ENCODE results near the gene SCIMP.

DNA sequence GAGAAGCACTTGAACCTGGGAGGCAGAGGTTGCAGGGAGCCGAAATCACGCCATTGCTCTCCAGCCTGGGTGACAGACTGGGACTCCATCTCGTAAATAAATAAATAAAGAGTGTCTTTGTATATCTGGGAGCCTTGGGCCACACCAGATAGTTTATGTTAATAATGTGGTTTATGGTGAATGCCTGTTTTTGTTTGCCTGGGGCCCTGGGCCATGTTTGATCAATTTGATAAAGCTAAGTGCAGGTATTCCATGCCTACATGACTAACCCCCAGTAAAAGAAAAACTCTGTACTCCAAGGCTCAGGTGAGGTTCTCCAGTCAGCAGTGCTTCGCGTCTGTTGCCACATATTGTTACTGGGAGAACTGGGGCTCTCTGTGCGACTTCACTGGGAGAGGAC lies 15.1 kb downstream of the SCIMP start:
- TF ChIP-seq, protein P1, sequence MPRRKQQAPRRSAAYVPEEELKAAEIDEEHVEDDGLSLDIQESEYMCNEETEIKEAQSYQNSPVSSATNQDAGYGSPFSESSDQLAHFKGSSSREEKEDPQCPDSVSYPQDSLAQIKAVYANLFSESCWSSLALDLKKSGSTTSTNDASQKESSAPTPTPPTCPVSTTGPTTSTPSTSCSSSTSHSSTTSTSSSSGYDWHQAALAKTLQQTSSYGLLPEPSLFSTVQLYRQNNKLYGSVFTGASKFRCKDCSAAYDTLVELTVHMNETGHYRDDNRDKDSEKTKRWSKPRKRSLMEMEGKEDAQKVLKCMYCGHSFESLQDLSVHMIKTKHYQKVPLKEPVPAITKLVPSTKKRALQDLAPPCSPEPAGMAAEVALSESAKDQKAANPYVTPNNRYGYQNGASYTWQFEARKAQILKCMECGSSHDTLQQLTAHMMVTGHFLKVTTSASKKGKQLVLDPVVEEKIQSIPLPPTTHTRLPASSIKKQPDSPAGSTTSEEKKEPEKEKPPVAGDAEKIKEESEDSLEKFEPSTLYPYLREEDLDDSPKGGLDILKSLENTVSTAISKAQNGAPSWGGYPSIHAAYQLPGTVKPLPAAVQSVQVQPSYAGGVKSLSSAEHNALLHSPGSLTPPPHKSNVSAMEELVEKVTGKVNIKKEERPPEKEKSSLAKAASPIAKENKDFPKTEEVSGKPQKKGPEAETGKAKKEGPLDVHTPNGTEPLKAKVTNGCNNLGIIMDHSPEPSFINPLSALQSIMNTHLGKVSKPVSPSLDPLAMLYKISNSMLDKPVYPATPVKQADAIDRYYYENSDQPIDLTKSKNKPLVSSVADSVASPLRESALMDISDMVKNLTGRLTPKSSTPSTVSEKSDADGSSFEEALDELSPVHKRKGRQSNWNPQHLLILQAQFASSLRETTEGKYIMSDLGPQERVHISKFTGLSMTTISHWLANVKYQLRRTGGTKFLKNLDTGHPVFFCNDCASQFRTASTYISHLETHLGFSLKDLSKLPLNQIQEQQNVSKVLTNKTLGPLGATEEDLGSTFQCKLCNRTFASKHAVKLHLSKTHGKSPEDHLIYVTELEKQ (CRISPR knock-in tag; IDR thresholded peaks at IDR 0.05) = no peak
- TF ChIP-seq ZSCAN29 (IDR thresholded peaks at IDR 0.05) (no peak), KLF1 (tag; IDR thresholded peaks at IDR 0.05) (no peak), CCAR2 (IDR thresholded peaks at IDR 0.05; ENCODE audit: low read depth, low read length) (no peak), KDM1A (IDR thresholded peaks at IDR 0.05) (no peak), ZNF232 (CRISPR knock-in tag; IDR thresholded peaks at IDR 0.05) (no peak), MAFK (IDR thresholded peaks at IDR 0.05; ENCODE audit: low read length) (no peak), HOXB6 (CRISPR knock-in tag; IDR thresholded peaks at IDR 0.05; ENCODE audit: borderline replicate concordance) (no peak), ATF1 (CRISPR knock-in tag; IDR thresholded peaks at IDR 0.05) (no peak), ATF1 (tag; IDR thresholded peaks at IDR 0.05) (no peak), CBX5 (IDR thresholded peaks at IDR 0.05; ENCODE audit: borderline replicate concordance, low read depth) (no peak)
- TF ChIP-seq, protein P2, sequence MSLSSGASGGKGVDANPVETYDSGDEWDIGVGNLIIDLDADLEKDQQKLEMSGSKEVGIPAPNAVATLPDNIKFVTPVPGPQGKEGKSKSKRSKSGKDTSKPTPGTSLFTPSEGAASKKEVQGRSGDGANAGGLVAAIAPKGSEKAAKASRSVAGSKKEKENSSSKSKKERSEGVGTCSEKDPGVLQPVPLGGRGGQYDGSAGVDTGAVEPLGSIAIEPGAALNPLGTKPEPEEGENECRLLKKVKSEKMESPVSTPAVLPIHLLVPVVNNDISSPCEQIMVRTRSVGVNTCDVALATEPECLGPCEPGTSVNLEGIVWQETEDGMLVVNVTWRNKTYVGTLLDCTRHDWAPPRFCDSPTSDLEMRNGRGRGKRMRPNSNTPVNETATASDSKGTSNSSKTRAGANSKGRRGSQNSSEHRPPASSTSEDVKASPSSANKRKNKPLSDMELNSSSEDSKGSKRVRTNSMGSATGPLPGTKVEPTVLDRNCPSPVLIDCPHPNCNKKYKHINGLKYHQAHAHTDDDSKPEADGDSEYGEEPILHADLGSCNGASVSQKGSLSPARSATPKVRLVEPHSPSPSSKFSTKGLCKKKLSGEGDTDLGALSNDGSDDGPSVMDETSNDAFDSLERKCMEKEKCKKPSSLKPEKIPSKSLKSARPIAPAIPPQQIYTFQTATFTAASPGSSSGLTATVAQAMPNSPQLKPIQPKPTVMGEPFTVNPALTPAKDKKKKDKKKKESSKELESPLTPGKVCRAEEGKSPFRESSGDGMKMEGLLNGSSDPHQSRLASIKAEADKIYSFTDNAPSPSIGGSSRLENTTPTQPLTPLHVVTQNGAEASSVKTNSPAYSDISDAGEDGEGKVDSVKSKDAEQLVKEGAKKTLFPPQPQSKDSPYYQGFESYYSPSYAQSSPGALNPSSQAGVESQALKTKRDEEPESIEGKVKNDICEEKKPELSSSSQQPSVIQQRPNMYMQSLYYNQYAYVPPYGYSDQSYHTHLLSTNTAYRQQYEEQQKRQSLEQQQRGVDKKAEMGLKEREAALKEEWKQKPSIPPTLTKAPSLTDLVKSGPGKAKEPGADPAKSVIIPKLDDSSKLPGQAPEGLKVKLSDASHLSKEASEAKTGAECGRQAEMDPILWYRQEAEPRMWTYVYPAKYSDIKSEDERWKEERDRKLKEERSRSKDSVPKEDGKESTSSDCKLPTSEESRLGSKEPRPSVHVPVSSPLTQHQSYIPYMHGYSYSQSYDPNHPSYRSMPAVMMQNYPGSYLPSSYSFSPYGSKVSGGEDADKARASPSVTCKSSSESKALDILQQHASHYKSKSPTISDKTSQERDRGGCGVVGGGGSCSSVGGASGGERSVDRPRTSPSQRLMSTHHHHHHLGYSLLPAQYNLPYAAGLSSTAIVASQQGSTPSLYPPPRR (CRISPR knock-in tag; IDR thresholded peaks at IDR 0.05; ENCODE audit: borderline replicate concordance) = no peak
- TF ChIP-seq, protein P3, sequence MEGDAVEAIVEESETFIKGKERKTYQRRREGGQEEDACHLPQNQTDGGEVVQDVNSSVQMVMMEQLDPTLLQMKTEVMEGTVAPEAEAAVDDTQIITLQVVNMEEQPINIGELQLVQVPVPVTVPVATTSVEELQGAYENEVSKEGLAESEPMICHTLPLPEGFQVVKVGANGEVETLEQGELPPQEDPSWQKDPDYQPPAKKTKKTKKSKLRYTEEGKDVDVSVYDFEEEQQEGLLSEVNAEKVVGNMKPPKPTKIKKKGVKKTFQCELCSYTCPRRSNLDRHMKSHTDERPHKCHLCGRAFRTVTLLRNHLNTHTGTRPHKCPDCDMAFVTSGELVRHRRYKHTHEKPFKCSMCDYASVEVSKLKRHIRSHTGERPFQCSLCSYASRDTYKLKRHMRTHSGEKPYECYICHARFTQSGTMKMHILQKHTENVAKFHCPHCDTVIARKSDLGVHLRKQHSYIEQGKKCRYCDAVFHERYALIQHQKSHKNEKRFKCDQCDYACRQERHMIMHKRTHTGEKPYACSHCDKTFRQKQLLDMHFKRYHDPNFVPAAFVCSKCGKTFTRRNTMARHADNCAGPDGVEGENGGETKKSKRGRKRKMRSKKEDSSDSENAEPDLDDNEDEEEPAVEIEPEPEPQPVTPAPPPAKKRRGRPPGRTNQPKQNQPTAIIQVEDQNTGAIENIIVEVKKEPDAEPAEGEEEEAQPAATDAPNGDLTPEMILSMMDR (IDR thresholded peaks at IDR 0.05 in 2 of 3, conservative IDR thresholded peaks at IDR 0.05 in 1 of 3; ENCODE audit: insufficient read depth in 2 of 3, low read depth in 1 of 3, low read length in 3 of 3) = no peak
